NB4 (cell line): ENCODE measurements around the gene MBNL1.

Experiments
- POLR2A ChIP-seq: IDR thresholded peaks from 2 replicates; pipeline ENCODE4 v1.6.1; 2011; ENCODE audit warnings: mild to moderate bottlenecking; ENCODE audit not compliant: insufficient read length; ENCODE audit errors: extremely low read depth
- TF ChIP-seq, protein P1 (sequence below): IDR thresholded peaks from one replicate; pipeline ENCODE4 v1.5.1; 2012; ENCODE audit warnings: low read depth, low read length

- TF ChIP-seq POLR2A: no peak
- TF ChIP-seq, protein P1, sequence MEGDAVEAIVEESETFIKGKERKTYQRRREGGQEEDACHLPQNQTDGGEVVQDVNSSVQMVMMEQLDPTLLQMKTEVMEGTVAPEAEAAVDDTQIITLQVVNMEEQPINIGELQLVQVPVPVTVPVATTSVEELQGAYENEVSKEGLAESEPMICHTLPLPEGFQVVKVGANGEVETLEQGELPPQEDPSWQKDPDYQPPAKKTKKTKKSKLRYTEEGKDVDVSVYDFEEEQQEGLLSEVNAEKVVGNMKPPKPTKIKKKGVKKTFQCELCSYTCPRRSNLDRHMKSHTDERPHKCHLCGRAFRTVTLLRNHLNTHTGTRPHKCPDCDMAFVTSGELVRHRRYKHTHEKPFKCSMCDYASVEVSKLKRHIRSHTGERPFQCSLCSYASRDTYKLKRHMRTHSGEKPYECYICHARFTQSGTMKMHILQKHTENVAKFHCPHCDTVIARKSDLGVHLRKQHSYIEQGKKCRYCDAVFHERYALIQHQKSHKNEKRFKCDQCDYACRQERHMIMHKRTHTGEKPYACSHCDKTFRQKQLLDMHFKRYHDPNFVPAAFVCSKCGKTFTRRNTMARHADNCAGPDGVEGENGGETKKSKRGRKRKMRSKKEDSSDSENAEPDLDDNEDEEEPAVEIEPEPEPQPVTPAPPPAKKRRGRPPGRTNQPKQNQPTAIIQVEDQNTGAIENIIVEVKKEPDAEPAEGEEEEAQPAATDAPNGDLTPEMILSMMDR: no peak
Measured at GRCh38 chr3:152469248-152470025, 200.7 kb downstream of the MBNL1 start.
